ENCODE data around the gene CTAGE4. TPM values are rescaled to one million over a fixed set of nuclear protein-coding genes. Genes with fewer than 3 reads are reported as not detected.
"Not testable (repeated sequence)": the region's sequence is repeated elsewhere in the genome, so short reads cannot be mapped to it uniquely, and the experiment has no call there.

CTAGE4 gene, protein sequence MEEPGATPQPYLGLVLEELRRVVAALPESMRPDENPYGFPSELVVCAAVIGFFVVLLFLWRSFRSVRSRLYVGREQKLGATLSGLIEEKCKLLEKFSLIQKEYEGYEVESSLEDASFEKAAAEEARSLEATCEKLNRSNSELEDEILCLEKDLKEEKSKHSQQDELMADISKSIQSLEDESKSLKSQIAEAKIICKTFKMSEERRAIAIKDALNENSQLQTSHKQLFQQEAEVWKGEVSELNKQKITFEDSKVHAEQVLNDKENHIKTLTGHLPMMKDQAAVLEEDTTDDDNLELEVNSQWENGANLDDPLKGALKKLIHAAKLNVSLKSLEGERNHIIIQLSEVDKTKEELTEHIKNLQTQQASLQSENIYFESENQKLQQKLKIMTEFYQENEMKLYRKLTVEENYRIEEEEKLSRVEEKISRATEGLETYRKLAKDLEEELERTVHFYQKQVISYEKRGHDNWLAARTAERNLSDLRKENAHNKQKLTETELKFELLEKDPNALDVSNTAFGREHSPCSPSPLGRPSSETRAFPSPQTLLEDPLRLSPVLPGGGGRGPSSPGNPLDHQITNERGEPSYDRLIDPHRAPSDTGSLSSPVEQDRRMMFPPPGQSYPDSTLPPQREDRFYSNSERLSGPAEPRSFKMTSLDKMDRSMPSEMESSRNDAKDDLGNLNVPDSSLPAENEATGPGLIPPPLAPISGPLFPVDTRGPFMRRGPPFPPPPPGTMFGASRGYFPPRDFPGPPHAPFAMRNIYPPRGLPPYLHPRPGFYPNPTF
- 5.5 and 5.8 TPM in 2 replicates for total RNA-seq
- 2.2 and 2.3 TPM in 2 replicates for polyA plus RNA-seq

DNA sequence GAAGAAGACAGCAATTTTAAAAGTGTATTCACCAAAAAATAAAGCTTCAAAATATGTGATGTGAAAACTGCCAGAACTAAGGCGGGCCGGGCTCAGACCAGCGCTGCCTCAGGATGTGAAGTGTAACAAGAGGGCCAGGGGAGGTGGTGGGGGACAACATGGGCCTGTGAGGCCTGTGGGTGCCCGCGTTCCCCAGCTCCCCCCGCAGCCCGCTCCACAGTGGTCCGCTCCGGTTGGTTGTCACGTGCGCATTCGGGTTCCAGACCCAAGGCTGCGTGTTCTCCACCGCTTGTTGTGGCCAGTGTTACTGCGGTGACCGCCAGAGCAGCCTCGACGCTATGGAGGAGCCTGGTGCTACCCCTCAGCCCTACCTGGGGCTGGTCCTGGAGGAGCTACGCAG is at the start of gene CTAGE4:
CTAGE4 (plus strand) TSS at position 301 of the 400 bp plus-strand sequence; CDS start at position 339, 38 bp downstream.
- not testable (repeated sequence) for H3K79me2 ChIP-seq; H3K4me2 ChIP-seq; H2AFZ ChIP-seq; H3K36me3 ChIP-seq (replicated peaks; ENCODE audit: insufficient read depth, low read depth); H3K9me2 ChIP-seq (replicated peaks; ENCODE audit: insufficient read depth); DNase-seq (ENCODE audit: low spot score); H3K4me1 ChIP-seq (ENCODE audit: insufficient read depth); H3K4me3 ChIP-seq; H3K9me3 ChIP-seq (ENCODE audit: low read depth); H3K27me3 ChIP-seq; H4K20me1 ChIP-seq (ENCODE audit: insufficient read depth, poor library complexity, severe bottlenecking); H3K27ac ChIP-seq
- WGBS (ENCODE audit: low lambda C conversion rate, missing lambda C conversion rate): no CpG with 5 or more reads among the region's 19 CpGs

DNA sequence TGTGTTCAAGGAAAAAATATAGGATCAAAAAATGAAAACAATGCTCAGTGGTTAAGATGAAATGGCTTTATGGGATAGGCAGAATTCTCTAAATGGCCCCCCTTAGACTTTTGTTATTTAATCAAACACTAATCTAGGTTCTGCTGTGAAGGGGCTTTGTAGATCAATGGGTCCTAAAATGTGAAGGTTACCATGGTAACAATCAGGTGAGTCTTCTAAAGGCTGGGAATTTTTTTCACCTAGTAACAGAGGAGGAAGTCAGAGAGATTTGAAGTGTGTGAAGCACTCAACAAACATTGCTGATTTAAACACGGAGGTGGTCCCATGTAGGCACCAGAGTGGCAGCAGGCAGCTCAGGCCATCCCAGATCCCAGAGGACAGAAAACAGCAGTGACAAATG is 49.1 kb upstream of the CTAGE4 start:
- Histone ChIP-seq H3K4me1 (ENCODE audit: insufficient read depth) (no peaks in the 10 kb centered on the region), H4K20me1 (ENCODE audit: insufficient read depth, poor library complexity, severe bottlenecking) (no peaks in the 10 kb centered on the region), H3K36me3 (replicated peaks; ENCODE audit: insufficient read depth, low read depth) (no peaks in the 10 kb centered on the region), H2AFZ (no peak overlapping the region), H3K4me3 (no peak overlapping the region), H3K27me3 (no peaks in the 10 kb centered on the region), H3K27ac (no peak overlapping the region), H3K9me3 (ENCODE audit: low read depth) (no peaks in the 10 kb centered on the region), H3K9me2 (replicated peaks; ENCODE audit: insufficient read depth) (no peaks in the 10 kb centered on the region), H3K4me2 (no peak overlapping the region), H3K79me2 (no peaks in the 10 kb centered on the region)
- DNase-seq (ENCODE audit: low spot score): no peak
- WGBS (ENCODE audit: low lambda C conversion rate, missing lambda C conversion rate): 65% methylated on average over 1 of the region's 1 CpG
- TF ChIP-seq, protein P1, sequence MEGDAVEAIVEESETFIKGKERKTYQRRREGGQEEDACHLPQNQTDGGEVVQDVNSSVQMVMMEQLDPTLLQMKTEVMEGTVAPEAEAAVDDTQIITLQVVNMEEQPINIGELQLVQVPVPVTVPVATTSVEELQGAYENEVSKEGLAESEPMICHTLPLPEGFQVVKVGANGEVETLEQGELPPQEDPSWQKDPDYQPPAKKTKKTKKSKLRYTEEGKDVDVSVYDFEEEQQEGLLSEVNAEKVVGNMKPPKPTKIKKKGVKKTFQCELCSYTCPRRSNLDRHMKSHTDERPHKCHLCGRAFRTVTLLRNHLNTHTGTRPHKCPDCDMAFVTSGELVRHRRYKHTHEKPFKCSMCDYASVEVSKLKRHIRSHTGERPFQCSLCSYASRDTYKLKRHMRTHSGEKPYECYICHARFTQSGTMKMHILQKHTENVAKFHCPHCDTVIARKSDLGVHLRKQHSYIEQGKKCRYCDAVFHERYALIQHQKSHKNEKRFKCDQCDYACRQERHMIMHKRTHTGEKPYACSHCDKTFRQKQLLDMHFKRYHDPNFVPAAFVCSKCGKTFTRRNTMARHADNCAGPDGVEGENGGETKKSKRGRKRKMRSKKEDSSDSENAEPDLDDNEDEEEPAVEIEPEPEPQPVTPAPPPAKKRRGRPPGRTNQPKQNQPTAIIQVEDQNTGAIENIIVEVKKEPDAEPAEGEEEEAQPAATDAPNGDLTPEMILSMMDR (IDR thresholded peaks at IDR 0.05; ENCODE audit: poor library complexity): no peak
- no peak for TF ChIP-seq EZH2phosphoT487 (IDR thresholded peaks at IDR 0.05; ENCODE audit: low read depth, severe bottlenecking, unreplicated experiment)
- TF ChIP-seq EZH2 (IDR thresholded peaks at IDR 0.05; ENCODE audit: borderline replicate concordance): no peak

DNA sequence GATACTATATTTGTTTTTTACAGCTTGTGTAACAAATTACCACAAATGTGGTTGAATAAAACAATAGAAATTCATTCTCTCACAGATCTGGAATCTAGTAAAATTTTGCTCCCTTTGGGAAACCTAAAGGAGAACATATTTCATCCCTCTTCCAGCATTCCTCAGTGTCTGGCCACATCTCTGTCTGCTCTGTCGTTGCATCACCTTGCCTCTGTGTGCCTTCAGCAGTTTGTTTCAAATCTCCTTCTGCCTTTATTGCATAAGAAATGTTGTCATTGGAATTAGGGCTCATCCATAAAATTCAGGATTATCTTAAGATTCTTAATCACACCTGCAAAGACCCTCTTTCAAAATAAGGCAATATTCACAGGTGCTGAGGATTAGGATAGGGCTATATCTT is 45.8 kb upstream of the CTAGE4 start:
- no peaks in the 10 kb centered on the region for H3K9me2 ChIP-seq (replicated peaks; ENCODE audit: insufficient read depth)

More for the DNA sequence above, 45.8 kb upstream of the CTAGE4 start:
- TF ChIP-seq, protein P1 (IDR thresholded peaks at IDR 0.05; ENCODE audit: poor library complexity): no peak
- no peak for TF ChIP-seq EZH2 (IDR thresholded peaks at IDR 0.05; ENCODE audit: borderline replicate concordance)
- no peak for TF ChIP-seq EZH2phosphoT487 (IDR thresholded peaks at IDR 0.05; ENCODE audit: low read depth, severe bottlenecking, unreplicated experiment)
- H4K20me1 ChIP-seq (ENCODE audit: insufficient read depth, poor library complexity, severe bottlenecking): no peaks in the 10 kb centered on the region
- H3K27me3 ChIP-seq: no peaks in the 10 kb centered on the region
- no peak overlapping the region for H2AFZ ChIP-seq
- no peaks in the 10 kb centered on the region for H3K9me3 ChIP-seq (ENCODE audit: low read depth)
- no peak overlapping the region for H3K4me2 ChIP-seq
- H3K36me3 ChIP-seq (replicated peaks; ENCODE audit: insufficient read depth, low read depth): no peaks in the 10 kb centered on the region
- DNase-seq (ENCODE audit: low spot score): no peak
- H3K4me3 ChIP-seq: no peak overlapping the region
- H3K27ac ChIP-seq: no peak overlapping the region
- WGBS (ENCODE audit: low lambda C conversion rate, missing lambda C conversion rate): 41% methylated on average over 1 of the region's 1 CpG
- no peaks in the 10 kb centered on the region for H3K79me2 ChIP-seq
- H3K4me1 ChIP-seq (ENCODE audit: insufficient read depth): no peaks in the 10 kb centered on the region
